Activated CD8-positive, alpha-beta T cell treated with anti-CD3 and anti-CD28 coated beads, Interleukin-2, amount 10 ng/mL, durations not matched to agents 7 days and 5 days (primary cell): Measurements from ENCODE around the gene NSRP1. TPM values are rescaled to one million over a fixed set of nuclear protein-coding genes. Genes with fewer than 3 reads are reported as not detected.
"Not testable (repeated sequence)": the region's sequence is repeated elsewhere in the genome, so short reads cannot be mapped to it uniquely, and the experiment has no call there.

ENCODE experiments used
- ATAC-seq: fragments of 150-1000 bp; cut with Tn5 transposase; one replicate; pipeline ENCODE4 v1.10.0; 2021; ENCODE audit warnings: moderate library complexity
- CTCF ChIA-PET: fragments of 350-600 bp; sonication (Branson Sonifier 250); formaldehyde crosslinking; loops from one replicate; lab custom pipeline; 2021; ENCODE audit warnings: antibody characterized with exemption; lab: Charles Lee
- POLR2A ChIA-PET: fragments of 350-600 bp; sonication (Branson Sonifier 250); formaldehyde crosslinking; loops from one replicate; lab custom pipeline; 2021; ENCODE audit warnings: antibody characterized with exemption; lab: Charles Lee
- DNase-seq: peaks from one replicate; pipeline ENCODE4 v3.0.0-alpha.2; 2020
- H3K27ac Mint-ChIP-seq: one replicate; pipeline ENCODE4 v1.8.0; 2021; ENCODE audit warnings: mild to moderate bottlenecking, mixed read lengths
- H3K27me3 Mint-ChIP-seq: one replicate; pipeline ENCODE4 v1.8.0; 2021; ENCODE audit warnings: low read depth, mixed read lengths
- H3K36me3 Mint-ChIP-seq: one replicate; pipeline ENCODE4 v1.8.0; 2021; ENCODE audit warnings: low read depth, mixed read lengths
- H3K4me1 Mint-ChIP-seq: one replicate; pipeline ENCODE4 v1.8.0; 2021; ENCODE audit warnings: low read depth, mixed read lengths
- H3K4me3 Mint-ChIP-seq: one replicate; pipeline ENCODE4 v1.8.0; 2021; ENCODE audit warnings: mild to moderate bottlenecking, mixed read lengths
- H3K9me3 Mint-ChIP-seq: one replicate; pipeline ENCODE4 v1.8.0; 2022; ENCODE audit warnings: mixed read lengths; ENCODE audit not compliant: insufficient read depth
- total RNA-seq, 2 experiments: library from RNA; stranded (reverse); gene quantifications; one replicate each; pipeline ENCODE4 v1.2.3, GENCODE V29; 2021

Gene NSRP1
- total RNA-seq: 10 to 100 TPM; 19.6 to 21.3 TPM

DNA sequence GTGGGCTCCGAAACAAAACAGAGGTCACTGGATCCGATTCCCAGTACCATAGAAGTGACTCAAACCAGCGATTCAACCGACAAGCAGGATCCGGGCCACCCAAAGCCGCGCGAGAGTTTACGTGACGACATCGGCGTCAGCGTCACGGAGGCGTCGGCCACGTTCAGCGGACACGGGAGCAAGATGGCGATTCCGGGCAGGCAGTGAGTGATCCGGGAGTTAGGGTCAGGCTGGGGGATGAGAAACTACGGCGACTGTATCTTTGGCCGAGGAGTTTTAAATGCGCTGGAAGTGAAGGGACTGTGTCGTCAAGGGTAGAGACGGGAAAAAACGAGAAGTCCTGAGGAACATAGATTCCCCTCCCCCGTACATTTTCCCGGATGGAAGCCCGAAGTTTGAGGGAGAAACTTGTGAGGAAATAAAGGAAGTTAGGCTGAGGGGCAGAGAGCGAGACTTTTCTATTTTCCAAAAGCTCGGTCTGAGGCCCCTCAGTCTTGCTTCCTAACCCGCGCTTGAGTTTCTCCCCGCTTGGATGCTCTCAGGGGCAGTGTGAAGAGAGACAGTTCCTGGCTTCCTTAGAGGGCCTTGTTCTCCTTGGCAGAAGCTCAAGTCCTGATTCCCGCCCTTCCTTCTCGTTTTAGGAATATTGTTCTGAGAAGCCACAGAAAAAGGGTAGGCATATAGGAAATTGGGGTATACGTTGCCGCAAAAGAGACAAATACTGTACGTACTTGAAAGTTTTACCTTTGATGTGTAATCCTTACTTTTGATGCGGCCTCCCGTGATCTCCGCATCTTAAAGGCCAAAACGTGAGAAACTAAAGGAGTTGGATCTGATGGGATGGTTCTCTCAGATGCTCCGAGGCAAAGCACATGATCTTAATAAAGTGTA lies at the start of gene NSRP1:
Gene NSRP1, plus strand, starts transcription at position 156 of the 891 bp plus-strand sequence. Its CDS starts 28 bp downstream, at position 184.
- Mint-ChIP-seq H3K9me3 (no peaks in the 10 kb centered on the region), H3K36me3 (peaks cover 28% of the 10 kb centered on the region), H3K27me3 (no peaks in the 10 kb centered on the region), H3K27ac (peak within 1 kb of the TSS; percentile 99), H3K4me3 (peak within 1 kb of the TSS; percentile 95), H3K4me1 (peaks cover 61% of the 10 kb centered on the region)
- CTCF ChIA-PET: interaction anchor here (0.8 to 8.0 kb wide), 6 partner anchors 9 to 500 kb away, joined by 3 to 106 read pairs (median 4); no protein-coding TSS in a partner anchor
- peak; percentile 92 for ATAC-seq
- POLR2A ChIA-PET: interaction anchor here (0.7 to 1.3 kb wide), 4 partner anchors 12 to 175 kb away, joined by 4 to 5 read pairs (median 4); partner anchors contain the start of gene BLMH
- peak; percentile 97 for DNase-seq

GRCh38 chr17:30068465-30068864 lies 48.2 kb upstream of the NSRP1 start:
- H3K9me3 Mint-ChIP-seq: peaks cover 10% of the 10 kb centered on the region
- no peak overlapping the region for H3K27ac Mint-ChIP-seq
- no peak for ATAC-seq
- H3K4me1 Mint-ChIP-seq: no peaks in the 10 kb centered on the region
- CTCF ChIA-PET: no interaction called here
- peaks cover 29% of the 10 kb centered on the region for H3K27me3 Mint-ChIP-seq
- H3K36me3 Mint-ChIP-seq: peaks cover 2% of the 10 kb centered on the region
- no peak overlapping the region for H3K4me3 Mint-ChIP-seq
- POLR2A ChIA-PET: no interaction called here
- DNase-seq: no peak

GRCh38 chr17:30074254-30074653 lies 42.4 kb upstream of the NSRP1 start:
- Mint-ChIP-seq H3K36me3 (no peaks in the 10 kb centered on the region), H3K27me3 (peaks cover 41% of the 10 kb centered on the region), H3K4me1 (no peaks in the 10 kb centered on the region), H3K27ac (no peak overlapping the region), H3K4me3 (no peak overlapping the region), H3K9me3 (no peaks in the 10 kb centered on the region)
- ChIA-PET POLR2A (interaction anchor here (0.7 kb wide), 1 partner anchor 184 kb away, joined by 3 read pairs; no protein-coding TSS in a partner anchor), CTCF (interaction anchor here (1.4 kb wide), 1 partner anchor 19 kb away, joined by 5 read pairs; no protein-coding TSS in a partner anchor)
- DNase-seq (no peak), ATAC-seq (no peak)

DNA sequence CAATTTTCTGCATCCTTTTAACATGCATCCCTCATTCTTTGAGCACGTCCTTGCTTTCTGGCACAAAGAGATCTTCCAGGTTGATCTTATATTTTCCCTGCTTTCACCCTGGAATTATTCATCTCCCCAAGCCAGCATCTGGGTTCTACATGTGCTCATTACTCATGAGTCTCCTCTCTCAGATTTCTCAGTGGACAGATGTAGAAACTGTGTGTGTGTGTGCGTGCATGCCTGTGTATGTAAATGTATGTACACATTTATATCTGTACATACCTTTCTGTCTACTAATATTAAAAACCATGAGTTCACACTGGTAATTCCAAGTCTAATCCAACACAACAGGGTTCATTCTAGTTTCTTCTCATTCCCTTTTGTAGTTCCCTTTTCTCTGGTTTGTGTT lies 41.9 kb upstream of the NSRP1 start:
- ChIA-PET POLR2A (interaction anchor here (0.7 kb wide), 1 partner anchor 184 kb away, joined by 3 read pairs; no protein-coding TSS in a partner anchor), CTCF (interaction anchor here (1.4 kb wide), 1 partner anchor 18 kb away, joined by 5 read pairs; no protein-coding TSS in a partner anchor)
- DNase-seq (no peak), ATAC-seq (no peak)
- no peak overlapping the region for H3K4me3 Mint-ChIP-seq
- H3K4me1 Mint-ChIP-seq: no peaks in the 10 kb centered on the region
- H3K27ac Mint-ChIP-seq: no peak overlapping the region
- no peaks in the 10 kb centered on the region for H3K9me3 Mint-ChIP-seq
- H3K27me3 Mint-ChIP-seq: peaks cover 44% of the 10 kb centered on the region
- no peaks in the 10 kb centered on the region for H3K36me3 Mint-ChIP-seq

DNA sequence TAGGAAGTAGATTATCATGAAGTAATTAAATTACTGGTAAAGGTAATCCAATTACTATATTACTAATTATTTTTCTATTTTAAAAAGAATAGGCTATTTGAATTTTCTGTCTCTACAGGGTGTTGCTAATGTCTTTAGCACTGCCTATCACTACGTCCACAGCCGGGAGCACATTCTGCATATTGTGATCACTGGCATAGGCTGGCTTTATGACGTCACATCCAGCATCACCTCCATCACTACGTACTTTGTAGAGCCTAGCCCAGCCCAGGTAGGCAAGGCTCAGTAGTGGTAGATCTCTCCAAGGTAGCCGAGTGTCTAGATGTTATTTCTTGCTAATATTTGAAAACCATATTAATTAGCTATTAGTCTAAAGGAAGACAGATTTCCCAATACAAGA lies 33.8 kb upstream of the NSRP1 start:
- DNase-seq (no peak), ATAC-seq (no peak)
- H3K4me1 Mint-ChIP-seq: no peaks in the 10 kb centered on the region
- ChIA-PET CTCF (interaction anchor here (3.9 kb wide), 1 partner anchor 10 kb away, joined by 21 read pairs; no protein-coding TSS in a partner anchor), POLR2A (no interaction called here)
- no peak overlapping the region for H3K4me3 Mint-ChIP-seq
- H3K27me3 Mint-ChIP-seq: peaks cover 17% of the 10 kb centered on the region
- no peaks in the 10 kb centered on the region for H3K36me3 Mint-ChIP-seq
- no peak overlapping the region for H3K27ac Mint-ChIP-seq
- H3K9me3 Mint-ChIP-seq: no peaks in the 10 kb centered on the region

- ATAC-seq (no peak), DNase-seq (no peak)
- no peak overlapping the region for H3K27ac Mint-ChIP-seq
- H3K27me3 Mint-ChIP-seq: peaks cover 12% of the 10 kb centered on the region
- H3K36me3 Mint-ChIP-seq: no peaks in the 10 kb centered on the region
- no peaks in the 10 kb centered on the region for H3K4me1 Mint-ChIP-seq
- POLR2A ChIA-PET: no interaction called here
- CTCF ChIA-PET: interaction anchor here (1.2 to 1.6 kb wide), 2 partner anchors 8 to 20 kb away, joined by 7 read pairs; no protein-coding TSS in a partner anchor
- H3K9me3 Mint-ChIP-seq: no peaks in the 10 kb centered on the region
- no peak overlapping the region for H3K4me3 Mint-ChIP-seq
These were observed 31.8 kb upstream of the NSRP1 start for GRCh38 chr17:30084788-30085187.

DNA sequence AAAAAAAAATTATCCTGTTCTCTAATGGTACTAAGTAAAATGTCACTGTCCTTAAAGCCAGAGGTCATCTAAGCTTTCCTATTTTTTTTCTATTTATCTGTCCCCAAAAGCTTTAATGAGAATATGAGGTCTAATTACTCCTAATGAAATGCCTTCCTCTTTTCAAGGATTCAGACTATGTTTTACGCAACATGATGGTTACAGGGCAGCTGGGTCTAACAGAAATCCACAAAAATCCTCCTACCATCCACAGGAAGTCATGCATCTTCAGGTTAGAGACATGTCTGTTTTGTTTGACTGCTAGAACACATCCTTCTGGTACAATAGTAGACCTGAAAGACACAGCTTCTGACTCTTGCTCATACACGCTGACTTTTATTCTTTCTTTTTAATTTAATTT lies 29.7 kb upstream of the NSRP1 start:
- H3K27me3 Mint-ChIP-seq: peaks cover 21% of the 10 kb centered on the region
- DNase-seq (no peak), ATAC-seq (no peak)
- H3K9me3 Mint-ChIP-seq: no peaks in the 10 kb centered on the region
- no peaks in the 10 kb centered on the region for H3K4me1 Mint-ChIP-seq
- H3K27ac Mint-ChIP-seq: no peak overlapping the region
- ChIA-PET POLR2A (no interaction called here), CTCF (no interaction called here)
- H3K4me3 Mint-ChIP-seq: no peak overlapping the region
- no peaks in the 10 kb centered on the region for H3K36me3 Mint-ChIP-seq

GRCh38 chr17:30087431-30087830 lies 29.2 kb upstream of the NSRP1 start:
- H3K4me1 Mint-ChIP-seq, H3K36me3 Mint-ChIP-seq, DNase-seq, POLR2A ChIA-PET, H3K27ac Mint-ChIP-seq, CTCF ChIA-PET, H3K4me3 Mint-ChIP-seq, H3K9me3 Mint-ChIP-seq, ATAC-seq: not testable (repeated sequence)
- peaks cover 21% of the 10 kb centered on the region for H3K27me3 Mint-ChIP-seq

- no peaks in the 10 kb centered on the region for H3K9me3 Mint-ChIP-seq
- ChIA-PET POLR2A (no interaction called here), CTCF (interaction anchor here (1.2 to 5.9 kb wide), 4 partner anchors 9 to 473 kb away, joined by 3 to 94 read pairs (median 23); no protein-coding TSS in a partner anchor)
These were observed 25.4 kb upstream of the NSRP1 start for GRCh38 chr17:30091121-30091670.

GRCh38 chr17:30091771-30092170 lies 24.8 kb upstream of the NSRP1 start:
- ChIA-PET POLR2A (no interaction called here), CTCF (interaction anchor here (0.9 to 5.9 kb wide), 9 partner anchors 10 to 474 kb away, joined by 3 to 94 read pairs (median 5); no protein-coding TSS in a partner anchor)
- DNase-seq (no peak), ATAC-seq (no peak)
- no peak overlapping the region for H3K27ac Mint-ChIP-seq
- no peak overlapping the region for H3K4me3 Mint-ChIP-seq
- no peaks in the 10 kb centered on the region for H3K36me3 Mint-ChIP-seq
- peaks cover 7% of the 10 kb centered on the region for H3K4me1 Mint-ChIP-seq
- no peaks in the 10 kb centered on the region for H3K9me3 Mint-ChIP-seq
- peaks cover 27% of the 10 kb centered on the region for H3K27me3 Mint-ChIP-seq

More at GRCh38 chr17:30091121-30091670, 25.4 kb upstream of the NSRP1 start:
- no peak overlapping the region for H3K4me3 Mint-ChIP-seq
- peaks cover 27% of the 10 kb centered on the region for H3K27me3 Mint-ChIP-seq
- peaks cover 7% of the 10 kb centered on the region for H3K4me1 Mint-ChIP-seq
- H3K27ac Mint-ChIP-seq: no peak overlapping the region
- ATAC-seq (no peak), DNase-seq (no peak)
- no peaks in the 10 kb centered on the region for H3K36me3 Mint-ChIP-seq

- CTCF ChIA-PET: interaction anchor here (0.7 to 5.9 kb wide), 46 partner anchors 8 to 514 kb away, joined by 3 to 94 read pairs (median 4); partner anchors contain the start of gene BLMH
- Mint-ChIP-seq H3K4me1 (peaks cover 7% of the 10 kb centered on the region), H3K36me3 (no peaks in the 10 kb centered on the region), H3K27ac (no peak overlapping the region), H3K4me3 (no peak overlapping the region), H3K27me3 (peaks cover 29% of the 10 kb centered on the region), H3K9me3 (no peaks in the 10 kb centered on the region)
- POLR2A ChIA-PET: interaction anchor here (0.6 to 0.9 kb wide), 2 partner anchors 371 to 441 kb away, joined by 3 to 4 read pairs; no protein-coding TSS in a partner anchor
- no peak for DNase-seq
- no peak for ATAC-seq
These were observed 23.7 kb upstream of the NSRP1 start for GRCh38 chr17:30092886-30093285.
